Measurements from ENCODE around the gene RASIP1.

DNA sequence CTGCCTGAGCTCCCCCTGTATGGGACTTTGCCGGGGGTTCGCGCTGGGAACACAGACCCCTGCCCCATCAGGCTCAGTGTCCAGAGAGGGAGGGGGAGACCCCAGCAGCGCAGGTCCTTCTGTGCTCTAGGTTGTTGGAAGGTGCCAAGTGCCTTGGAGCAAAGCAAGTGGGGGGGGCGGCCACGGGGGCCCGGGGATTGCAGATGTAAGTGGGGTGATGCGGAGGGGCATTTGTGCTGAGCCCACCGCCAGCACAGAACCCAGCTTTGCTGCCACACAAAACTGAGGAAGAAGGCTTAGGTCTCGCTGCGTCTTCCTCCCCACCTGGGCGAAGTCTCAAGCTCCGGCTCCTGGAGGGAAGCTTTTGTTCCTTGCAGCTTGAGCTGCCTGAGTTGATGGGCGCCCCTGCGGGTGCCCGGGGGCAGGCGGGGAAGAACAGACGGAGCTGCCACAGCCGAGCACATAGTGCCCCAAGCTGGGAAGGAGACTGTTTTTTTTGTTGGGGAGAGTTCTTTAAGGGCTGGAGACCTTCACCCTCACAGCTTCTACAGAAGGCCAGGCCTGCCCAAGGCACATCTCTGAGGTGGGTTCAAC is 66.1 kb downstream of the RASIP1 start:
- no peak for TF ChIP-seq POLR2A (IDR thresholded peaks at IDR 0.05)
- no peak for TF ChIP-seq EP300 (IDR thresholded peaks at IDR 0.05; ENCODE audit: low read depth)
- TF ChIP-seq, protein P1, sequence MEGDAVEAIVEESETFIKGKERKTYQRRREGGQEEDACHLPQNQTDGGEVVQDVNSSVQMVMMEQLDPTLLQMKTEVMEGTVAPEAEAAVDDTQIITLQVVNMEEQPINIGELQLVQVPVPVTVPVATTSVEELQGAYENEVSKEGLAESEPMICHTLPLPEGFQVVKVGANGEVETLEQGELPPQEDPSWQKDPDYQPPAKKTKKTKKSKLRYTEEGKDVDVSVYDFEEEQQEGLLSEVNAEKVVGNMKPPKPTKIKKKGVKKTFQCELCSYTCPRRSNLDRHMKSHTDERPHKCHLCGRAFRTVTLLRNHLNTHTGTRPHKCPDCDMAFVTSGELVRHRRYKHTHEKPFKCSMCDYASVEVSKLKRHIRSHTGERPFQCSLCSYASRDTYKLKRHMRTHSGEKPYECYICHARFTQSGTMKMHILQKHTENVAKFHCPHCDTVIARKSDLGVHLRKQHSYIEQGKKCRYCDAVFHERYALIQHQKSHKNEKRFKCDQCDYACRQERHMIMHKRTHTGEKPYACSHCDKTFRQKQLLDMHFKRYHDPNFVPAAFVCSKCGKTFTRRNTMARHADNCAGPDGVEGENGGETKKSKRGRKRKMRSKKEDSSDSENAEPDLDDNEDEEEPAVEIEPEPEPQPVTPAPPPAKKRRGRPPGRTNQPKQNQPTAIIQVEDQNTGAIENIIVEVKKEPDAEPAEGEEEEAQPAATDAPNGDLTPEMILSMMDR (IDR thresholded peaks at IDR 0.05), result no peak
- no peak for TF ChIP-seq POLR2AphosphoS5 (IDR thresholded peaks at IDR 0.05)

Data from transverse colon (tissue), 4 donors.